MM.1S (cell line): ENCODE data around the gene TSPAN5.

ENCODE experiments used
- EZH2 ChIP-seq: fragments of 300-600 bp; sonication (generic); optimal IDR thresholded peaks from 2 replicates; pipeline ENCODE3; 2017; ENCODE audit warnings: low read depth, mild to moderate bottlenecking, antibody characterized with exemption, low read length, mixed read lengths
- EZH2phosphoT487 ChIP-seq: fragments of 300-600 bp; sonication (generic); IDR thresholded peaks from 2 replicates; pipeline ENCODE4 v1.6.1; 2018; ENCODE audit warnings: antibody characterized with exemption, low read length
- TF ChIP-seq, protein P1 (sequence below): fragments of 300-600 bp; sonication (generic); IDR thresholded peaks from 2 replicates; pipeline ENCODE4 v1.5.1; 2016; ENCODE audit warnings: antibody characterized with exemption, low read length, mixed read lengths

DNA sequence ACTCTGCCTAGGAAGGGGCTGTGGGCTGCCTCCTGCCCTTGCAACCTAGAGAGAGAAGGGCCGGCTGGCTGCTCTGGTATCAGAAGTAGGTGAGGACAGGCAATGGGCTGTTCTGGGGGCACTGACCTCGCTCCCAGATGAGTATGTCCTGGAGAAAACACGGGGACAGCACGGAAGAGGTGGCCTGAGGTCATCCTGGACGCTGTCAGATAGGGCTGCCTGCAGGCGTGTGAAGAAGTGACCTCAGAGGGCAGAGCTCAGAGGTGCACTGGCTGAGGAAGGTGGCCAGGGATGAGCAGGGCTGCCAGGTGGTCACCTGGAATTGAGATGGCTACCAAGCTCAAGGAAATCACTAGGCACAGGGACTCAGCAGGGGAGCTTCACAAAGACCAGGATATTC is 159.6 kb downstream of the TSPAN5 start:
- TF ChIP-seq, protein P1, sequence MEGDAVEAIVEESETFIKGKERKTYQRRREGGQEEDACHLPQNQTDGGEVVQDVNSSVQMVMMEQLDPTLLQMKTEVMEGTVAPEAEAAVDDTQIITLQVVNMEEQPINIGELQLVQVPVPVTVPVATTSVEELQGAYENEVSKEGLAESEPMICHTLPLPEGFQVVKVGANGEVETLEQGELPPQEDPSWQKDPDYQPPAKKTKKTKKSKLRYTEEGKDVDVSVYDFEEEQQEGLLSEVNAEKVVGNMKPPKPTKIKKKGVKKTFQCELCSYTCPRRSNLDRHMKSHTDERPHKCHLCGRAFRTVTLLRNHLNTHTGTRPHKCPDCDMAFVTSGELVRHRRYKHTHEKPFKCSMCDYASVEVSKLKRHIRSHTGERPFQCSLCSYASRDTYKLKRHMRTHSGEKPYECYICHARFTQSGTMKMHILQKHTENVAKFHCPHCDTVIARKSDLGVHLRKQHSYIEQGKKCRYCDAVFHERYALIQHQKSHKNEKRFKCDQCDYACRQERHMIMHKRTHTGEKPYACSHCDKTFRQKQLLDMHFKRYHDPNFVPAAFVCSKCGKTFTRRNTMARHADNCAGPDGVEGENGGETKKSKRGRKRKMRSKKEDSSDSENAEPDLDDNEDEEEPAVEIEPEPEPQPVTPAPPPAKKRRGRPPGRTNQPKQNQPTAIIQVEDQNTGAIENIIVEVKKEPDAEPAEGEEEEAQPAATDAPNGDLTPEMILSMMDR, result no peak
- TF ChIP-seq EZH2, result no peak
- TF ChIP-seq EZH2phosphoT487, result no peak
